ENCODE measurements around the gene CBARP. TPM values are rescaled to one million over a fixed set of nuclear protein-coding genes. Genes with fewer than 3 reads are reported as not detected.

The CBARP gene
- total RNA-seq, 1 donor = 1.8 TPM

- Histone ChIP-seq H3K4me1 (ENCODE audit: insufficient read depth, low read length) (peaks cover 61% of the 10 kb centered on the region), H3K36me3 (ENCODE audit: insufficient read depth, low read length) (peaks cover 22% of the 10 kb centered on the region), H3K4me3 (ENCODE audit: insufficient read depth, low read length) (peak overlapping the region; percentile 68), H3K27ac (ENCODE audit: low read depth, low read length) (peak overlapping the region; percentile 79), H3K4me2 (ENCODE audit: insufficient read depth, low read length) (peak overlapping the region; percentile 84), H3K9me3 (ENCODE audit: low read depth, low read length) (no peaks in the 10 kb centered on the region), H3K27me3 (ENCODE audit: insufficient read depth, low read length) (no peaks in the 10 kb centered on the region), H4K20me1 (ENCODE audit: insufficient read depth, low read length) (peaks cover 24% of the 10 kb centered on the region), H3K79me2 (ENCODE audit: insufficient read depth, low read length) (peaks cover 33% of the 10 kb centered on the region), H2AFZ (ENCODE audit: low read length) (no peak overlapping the region)
- TF ChIP-seq CTCF (IDR thresholded peaks at IDR 0.05; ENCODE audit: extremely low read depth, low read depth, low read length) = no peak
- no peak for DNase-seq (ENCODE audit: insufficient read length, low spot score, missing footprints)
Observed at GRCh38 chr19:1267477-1268225, 29.8 kb upstream of the CBARP start.

- H3K4me2 ChIP-seq (ENCODE audit: insufficient read depth, low read length) = peak overlapping the region; percentile 84
- no peaks in the 10 kb centered on the region for H3K9me3 ChIP-seq (ENCODE audit: low read depth, low read length)
- H3K4me1 ChIP-seq (ENCODE audit: insufficient read depth, low read length) = peaks cover 68% of the 10 kb centered on the region
- no peaks in the 10 kb centered on the region for H3K27me3 ChIP-seq (ENCODE audit: insufficient read depth, low read length)
- H3K4me3 ChIP-seq (ENCODE audit: insufficient read depth, low read length) = peak overlapping the region; percentile 68
- TF ChIP-seq CTCF (IDR thresholded peaks at IDR 0.05; ENCODE audit: extremely low read depth, low read depth, low read length) = peak; percentile 68
- DNase-seq (ENCODE audit: insufficient read length, low spot score, missing footprints) = peak; percentile 97
- peaks cover 16% of the 10 kb centered on the region for H3K36me3 ChIP-seq (ENCODE audit: insufficient read depth, low read length)
- H3K27ac ChIP-seq (ENCODE audit: low read depth, low read length) = peak overlapping the region; percentile 79
- H4K20me1 ChIP-seq (ENCODE audit: insufficient read depth, low read length) = peaks cover 24% of the 10 kb centered on the region
- peaks cover 27% of the 10 kb centered on the region for H3K79me2 ChIP-seq (ENCODE audit: insufficient read depth, low read length)
- no peak overlapping the region for H2AFZ ChIP-seq (ENCODE audit: low read length)
Observed at GRCh38 chr19:1266916-1267476, 29.2 kb upstream of the CBARP start.

GRCh38 chr19:1266129-1266915 is 28.5 kb upstream of the CBARP start:
- no peak overlapping the region for H2AFZ ChIP-seq (ENCODE audit: low read length)
- peaks cover 23% of the 10 kb centered on the region for H3K79me2 ChIP-seq (ENCODE audit: insufficient read depth, low read length)
- H3K9me3 ChIP-seq (ENCODE audit: low read depth, low read length) = no peaks in the 10 kb centered on the region
- H3K4me3 ChIP-seq (ENCODE audit: insufficient read depth, low read length) = peak overlapping the region; percentile 68
- peaks cover 68% of the 10 kb centered on the region for H3K4me1 ChIP-seq (ENCODE audit: insufficient read depth, low read length)
- peak; percentile 99 for DNase-seq (ENCODE audit: insufficient read length, low spot score, missing footprints)
- peak overlapping the region; percentile 80 for H3K27ac ChIP-seq (ENCODE audit: low read depth, low read length)
- peaks cover 18% of the 10 kb centered on the region for H4K20me1 ChIP-seq (ENCODE audit: insufficient read depth, low read length)
- no peak for TF ChIP-seq CTCF (IDR thresholded peaks at IDR 0.05; ENCODE audit: extremely low read depth, low read depth, low read length)
- peaks cover 9% of the 10 kb centered on the region for H3K36me3 ChIP-seq (ENCODE audit: insufficient read depth, low read length)
- peak overlapping the region; percentile 84 for H3K4me2 ChIP-seq (ENCODE audit: insufficient read depth, low read length)
- no peaks in the 10 kb centered on the region for H3K27me3 ChIP-seq (ENCODE audit: insufficient read depth, low read length)

Data from osteoblast (primary cell).